HL-60 (cell line): ENCODE results near the gene PNPO.

Experiments used
- DNase-seq, 2 experiments: peaks; one replicate each; pipeline ENCODE4 v3.0.0-alpha.2; 2010 to 2020; ENCODE audit warnings: low read depth in 1 of 2, low spot score in 1 of 2
- H3K27ac ChIP-seq: fragments of 250-450 bp; sonication (Bioruptor Pico); replicated peaks from 2 replicates; pipeline ENCODE4 v1.5.1; 2020; ENCODE audit warnings: mild to moderate bottlenecking, moderate library complexity
- H3K27me3 ChIP-seq: fragments of 250-450 bp; sonication (Bioruptor Pico); 2 replicates; pipeline ENCODE4 v1.5.1; 2021; ENCODE audit warnings: mild to moderate bottlenecking, moderate library complexity; ENCODE audit not compliant: insufficient read depth, poor library complexity, severe bottlenecking
- H3K4me3 ChIP-seq: replicated peaks from 2 replicates; pipeline ENCODE4 v1.5.1; 2011; ENCODE audit warnings: mild to moderate bottlenecking, control low read depth, low read length; ENCODE audit not compliant: insufficient read depth
- GABPA ChIP-seq: IDR thresholded peaks from 2 replicates; pipeline ENCODE4 v1.6.1; 2012; ENCODE audit warnings: low read depth
- POLR2AphosphoS5 ChIP-seq: IDR thresholded peaks from 2 replicates; pipeline ENCODE4 v1.6.1; 2012; ENCODE audit warnings: low read depth
- REST ChIP-seq: IDR thresholded peaks from 2 replicates; pipeline ENCODE4 v1.6.1; 2012; ENCODE audit warnings: low read depth; ENCODE audit not compliant: insufficient replicate concordance
- SPI1 ChIP-seq: IDR thresholded peaks from 2 replicates; pipeline ENCODE4 v1.6.1; 2012; ENCODE audit warnings: low read depth, mild to moderate bottlenecking, borderline replicate concordance
- long read RNA-seq: library from polyadenylated mRNA; unstranded; transcript quantifications from one replicate; pipeline ENCODE4 v2.0.0, GENCODE V29; 2020
- TF ChIP-seq, protein P1 (sequence below): IDR thresholded peaks from one replicate; pipeline ENCODE4 v1.5.1; 2011; ENCODE audit warnings: low read length, control low read depth, inconsistent platforms; ENCODE audit not compliant: insufficient read depth

The PNPO gene
- long read RNA-seq, transcript PNPO-201 (6 exons, 2,256 nt), result minor isoform, 11 of 168 reads
- long read RNA-seq, transcript PNPO-211 (7 exons, 3,657 nt), result minor isoform, 17 of 168 reads
- long read RNA-seq, transcript PNPO-205 (7 exons, 696 nt), result minor isoform, 5 of 168 reads
- long read RNA-seq, transcript PNPO-217 (7 exons, 3,465 nt), result major isoform, 123 of 168 reads
- long read RNA-seq, partial matches to known transcripts, result 1 of 168 reads
- long read RNA-seq, other reads (novel, unspliced or antisense), result 5 of 168 reads

DNA sequence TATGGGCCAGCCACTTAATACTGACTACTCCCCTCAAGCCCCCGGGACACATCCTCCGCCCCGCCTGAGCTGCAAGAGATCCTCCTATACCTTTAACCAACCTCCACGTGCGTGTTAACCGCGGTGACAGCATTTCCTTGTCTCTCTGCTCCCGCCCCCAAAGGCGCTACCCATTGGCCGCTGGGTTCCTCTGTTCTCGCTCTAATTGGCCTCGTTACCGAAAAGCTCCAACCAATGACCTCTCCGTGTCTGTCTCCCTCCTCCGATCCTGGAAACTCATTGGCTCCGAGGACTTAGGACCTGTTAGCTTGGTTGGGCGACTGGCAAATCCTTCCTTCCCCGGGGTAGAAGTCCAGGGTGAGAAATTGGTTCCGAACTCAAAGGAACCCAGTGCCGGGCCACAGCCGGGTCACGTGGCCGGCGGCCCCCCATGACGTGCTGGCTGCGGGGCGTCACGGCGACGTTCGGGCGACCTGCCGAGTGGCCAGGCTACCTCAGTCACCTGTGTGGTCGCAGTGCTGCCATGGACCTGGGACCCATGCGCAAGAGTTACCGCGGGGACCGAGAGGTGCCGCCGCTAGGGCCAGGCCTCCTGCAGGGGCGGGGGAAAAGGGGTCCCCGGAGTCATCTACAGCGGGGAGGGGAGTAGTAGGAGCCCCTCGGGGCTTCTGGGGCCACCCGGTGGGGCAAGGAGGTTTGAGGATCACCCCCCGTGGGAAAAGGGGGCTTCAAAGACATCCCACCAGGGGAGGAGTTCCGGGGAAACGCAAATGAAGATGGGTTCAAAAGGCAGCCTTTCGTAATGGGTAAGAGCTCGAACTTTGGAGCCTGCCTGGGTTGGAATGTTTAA lies at the start of gene PNPO:
PNPO (plus strand) TSS at position 326 of the 850 bp plus-strand sequence; CDS start at position 431, 105 bp downstream.
- DNase-seq, result peak; percentile 97 to 99
- H3K27me3 ChIP-seq, result no peaks in the 10 kb centered on the region
- peak within 1 kb of the TSS; percentile 89 for H3K4me3 ChIP-seq
- H3K27ac ChIP-seq, result peak within 1 kb of the TSS; percentile 76
- TF ChIP-seq POLR2AphosphoS5 (peak; percentile 51; the same call in 1 of the 2 replicates), GABPA (peak; percentile 43)
- TF ChIP-seq, protein P1, sequence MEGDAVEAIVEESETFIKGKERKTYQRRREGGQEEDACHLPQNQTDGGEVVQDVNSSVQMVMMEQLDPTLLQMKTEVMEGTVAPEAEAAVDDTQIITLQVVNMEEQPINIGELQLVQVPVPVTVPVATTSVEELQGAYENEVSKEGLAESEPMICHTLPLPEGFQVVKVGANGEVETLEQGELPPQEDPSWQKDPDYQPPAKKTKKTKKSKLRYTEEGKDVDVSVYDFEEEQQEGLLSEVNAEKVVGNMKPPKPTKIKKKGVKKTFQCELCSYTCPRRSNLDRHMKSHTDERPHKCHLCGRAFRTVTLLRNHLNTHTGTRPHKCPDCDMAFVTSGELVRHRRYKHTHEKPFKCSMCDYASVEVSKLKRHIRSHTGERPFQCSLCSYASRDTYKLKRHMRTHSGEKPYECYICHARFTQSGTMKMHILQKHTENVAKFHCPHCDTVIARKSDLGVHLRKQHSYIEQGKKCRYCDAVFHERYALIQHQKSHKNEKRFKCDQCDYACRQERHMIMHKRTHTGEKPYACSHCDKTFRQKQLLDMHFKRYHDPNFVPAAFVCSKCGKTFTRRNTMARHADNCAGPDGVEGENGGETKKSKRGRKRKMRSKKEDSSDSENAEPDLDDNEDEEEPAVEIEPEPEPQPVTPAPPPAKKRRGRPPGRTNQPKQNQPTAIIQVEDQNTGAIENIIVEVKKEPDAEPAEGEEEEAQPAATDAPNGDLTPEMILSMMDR, result no peak

DNA sequence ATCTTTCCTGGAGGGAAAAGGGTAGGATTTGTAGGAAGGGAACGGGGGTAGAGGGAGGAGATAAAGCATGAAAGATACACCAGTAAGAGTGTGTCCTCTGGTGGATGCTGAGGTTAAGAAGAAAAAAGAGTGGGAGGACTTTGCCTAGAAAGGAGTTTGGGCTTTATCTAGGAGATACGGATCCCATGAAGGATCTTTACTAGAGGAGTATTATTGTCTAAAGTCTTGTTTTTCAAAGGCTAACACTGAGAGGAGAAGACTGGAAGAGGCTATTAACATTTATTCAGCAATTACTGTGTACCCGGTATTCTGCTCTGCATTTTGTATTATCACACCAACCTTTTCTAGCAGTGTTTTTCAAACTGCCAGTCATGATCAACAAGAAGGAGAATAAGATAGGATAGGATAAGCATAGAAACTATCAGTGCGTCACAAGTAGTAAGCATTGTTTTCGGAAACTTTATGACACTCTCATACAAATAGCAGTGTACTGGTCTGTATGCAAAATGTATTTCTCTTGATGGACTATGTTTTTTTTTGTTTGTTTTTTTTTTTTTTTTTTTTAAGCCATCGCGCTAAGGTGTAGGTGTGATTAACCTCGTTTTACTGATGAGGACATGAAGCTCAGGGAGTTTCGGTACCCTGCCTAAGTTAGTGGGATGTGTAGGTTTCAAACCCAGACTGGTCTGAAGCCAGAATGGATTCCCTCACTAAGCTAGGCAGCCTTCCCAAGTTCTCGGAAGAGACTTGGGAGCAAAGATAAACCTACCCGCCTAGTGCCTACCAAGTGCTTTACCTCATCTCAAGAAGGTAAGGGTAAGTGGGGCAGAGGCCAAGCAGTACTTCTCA lies 46.6 kb upstream of the PNPO start:
- peak overlapping the region; percentile 77 for H3K27ac ChIP-seq
- H3K27me3 ChIP-seq, result no peaks in the 10 kb centered on the region
- DNase-seq, result no peak
- TF ChIP-seq REST, result no peak
- no peak for TF ChIP-seq GABPA
- TF ChIP-seq, protein P1, result no peak
- TF ChIP-seq POLR2AphosphoS5, result no peak
- TF ChIP-seq SPI1, result no peak
- peak overlapping the region; percentile 80 for H3K4me3 ChIP-seq

- Histone ChIP-seq H3K27me3 (no peaks in the 10 kb centered on the region), H3K4me3 (peak overlapping the region; percentile 80), H3K27ac (peak overlapping the region; percentile 77)
- TF ChIP-seq REST (peak; percentile 63), POLR2AphosphoS5 (peak; percentile 69; the same call in 1 of the 2 replicates)
- TF ChIP-seq, protein P1, result no peak
- peak; percentile 28 to 36 for DNase-seq
Observed at GRCh38 chr17:47895347-47895855, 46.0 kb upstream of the PNPO start.
